OCI-LY7 (cell line): Measurements from ENCODE around the gene BEND3.

ENCODE experiments used
- EZH2phosphoT487 ChIP-seq: fragments of 200-600 bp; sonication (generic); IDR thresholded peaks from 2 replicates; pipeline ENCODE4 v1.6.1; 2018; ENCODE audit warnings: low read depth, borderline replicate concordance, mild to moderate bottlenecking, mixed run types, antibody characterized with exemption, low read length, moderate library complexity, mixed read lengths
- TF ChIP-seq, protein P1 (sequence below): fragments of 200-600 bp; sonication (generic); conservative IDR thresholded peaks from 2 replicates; pipeline ENCODE4 v1.5.1; 2014; ENCODE audit warnings: mild to moderate bottlenecking, antibody characterized with exemption, low read length, moderate library complexity, mixed read lengths

- TF ChIP-seq, protein P1, sequence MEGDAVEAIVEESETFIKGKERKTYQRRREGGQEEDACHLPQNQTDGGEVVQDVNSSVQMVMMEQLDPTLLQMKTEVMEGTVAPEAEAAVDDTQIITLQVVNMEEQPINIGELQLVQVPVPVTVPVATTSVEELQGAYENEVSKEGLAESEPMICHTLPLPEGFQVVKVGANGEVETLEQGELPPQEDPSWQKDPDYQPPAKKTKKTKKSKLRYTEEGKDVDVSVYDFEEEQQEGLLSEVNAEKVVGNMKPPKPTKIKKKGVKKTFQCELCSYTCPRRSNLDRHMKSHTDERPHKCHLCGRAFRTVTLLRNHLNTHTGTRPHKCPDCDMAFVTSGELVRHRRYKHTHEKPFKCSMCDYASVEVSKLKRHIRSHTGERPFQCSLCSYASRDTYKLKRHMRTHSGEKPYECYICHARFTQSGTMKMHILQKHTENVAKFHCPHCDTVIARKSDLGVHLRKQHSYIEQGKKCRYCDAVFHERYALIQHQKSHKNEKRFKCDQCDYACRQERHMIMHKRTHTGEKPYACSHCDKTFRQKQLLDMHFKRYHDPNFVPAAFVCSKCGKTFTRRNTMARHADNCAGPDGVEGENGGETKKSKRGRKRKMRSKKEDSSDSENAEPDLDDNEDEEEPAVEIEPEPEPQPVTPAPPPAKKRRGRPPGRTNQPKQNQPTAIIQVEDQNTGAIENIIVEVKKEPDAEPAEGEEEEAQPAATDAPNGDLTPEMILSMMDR: no peak
- no peak for TF ChIP-seq EZH2phosphoT487
Measured at GRCh38 chr6:107115695-107116327, 496 bp upstream of the BEND3 start.
